HG03103 (cell line): ENCODE data around the gene GOLGA8J.
"Not testable (repeated sequence)": the region's sequence is repeated elsewhere in the genome, so short reads cannot be mapped to it uniquely, and the experiment has no call there.

ENCODE experiments used
- ATAC-seq: cut with Tn5 transposase; IDR thresholded peaks from one replicate; pipeline ENCODE4 v1.9.1; 2021; ENCODE audit warnings: low read depth; ENCODE audit not compliant: unreplicated experiment

The GOLGA8J gene

DNA sequence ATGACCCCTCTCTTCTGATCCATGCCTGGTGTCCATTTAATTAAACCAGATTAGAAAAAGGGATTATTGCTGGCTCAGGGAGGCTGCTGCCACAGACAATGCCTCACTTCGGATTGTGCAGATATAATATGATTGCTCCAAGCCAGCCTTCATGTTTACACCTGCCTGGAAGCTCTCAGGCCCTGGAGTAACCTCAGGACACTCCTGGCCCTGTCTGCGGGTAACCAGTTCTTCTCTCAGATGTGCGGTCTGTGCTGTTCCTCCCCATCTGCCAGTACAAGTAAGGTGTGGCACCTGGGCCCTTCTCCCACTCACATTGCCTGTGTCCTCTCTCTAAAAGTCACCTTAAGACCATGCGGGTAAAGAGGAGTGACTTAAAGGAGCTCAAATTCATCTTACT, 8.8 kb upstream of the GOLGA8J start:
- ATAC-seq: no peak

DNA sequence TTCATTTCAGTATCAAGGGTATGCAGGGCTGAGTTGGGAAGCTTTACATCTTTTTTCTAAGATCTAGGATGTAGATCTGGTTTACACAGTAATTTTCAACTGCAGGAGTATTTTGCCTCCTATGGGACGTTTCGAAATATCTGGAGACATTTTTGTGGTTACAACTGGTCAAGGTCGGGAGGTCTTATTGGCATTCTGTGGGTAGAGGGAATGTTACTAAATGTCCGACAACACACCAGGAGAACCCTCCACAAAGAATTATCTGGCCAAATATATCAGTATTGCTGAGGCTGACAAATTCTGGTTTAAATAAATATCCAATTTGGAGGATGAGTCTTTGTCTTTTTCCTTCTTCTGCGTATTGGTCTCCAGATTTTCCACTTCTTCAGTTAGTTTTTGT, 1.9 kb upstream of the GOLGA8J start:
- not testable (repeated sequence) for ATAC-seq

DNA sequence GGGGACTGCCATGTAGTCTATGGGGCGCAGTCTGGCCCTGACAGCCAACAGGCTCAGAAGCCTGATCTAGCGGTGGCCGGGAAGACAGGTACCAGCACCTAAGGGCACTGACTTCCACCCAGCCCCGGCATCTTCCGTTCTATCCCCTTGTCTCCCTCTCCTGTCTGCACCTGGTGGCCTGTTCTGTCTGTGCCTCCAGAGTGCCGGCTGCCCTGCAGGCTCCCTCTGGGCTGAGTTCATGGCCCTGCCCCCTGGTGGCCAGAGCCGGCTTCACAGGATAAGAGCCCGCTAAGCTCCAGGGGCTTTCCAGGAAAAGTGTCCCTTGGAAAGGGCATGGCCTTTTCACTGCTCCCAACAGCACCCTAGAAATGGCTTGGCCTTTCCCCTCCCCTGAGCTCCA, 15.1 kb downstream of the GOLGA8J start:
- ATAC-seq: not testable (repeated sequence)

DNA sequence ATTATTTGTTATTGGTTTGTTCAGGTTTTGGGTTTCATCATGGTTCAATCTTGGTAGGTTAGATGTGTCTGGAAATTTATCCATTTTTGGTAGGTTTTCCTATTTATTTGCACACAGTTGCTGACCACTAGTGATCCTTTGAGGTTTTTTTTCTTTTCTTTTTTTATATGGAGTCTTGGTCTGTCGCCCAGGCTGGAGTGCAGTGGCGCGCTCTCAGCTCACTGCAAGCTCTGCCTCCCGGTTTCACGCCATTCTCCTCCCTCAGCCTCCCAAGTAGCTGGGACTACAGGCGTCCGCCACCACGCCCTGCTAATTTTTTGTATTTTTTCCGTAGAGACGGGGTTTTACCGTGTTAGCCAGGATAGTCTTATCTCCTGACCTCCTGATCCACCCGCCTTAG, 20.1 kb downstream of the GOLGA8J start:
- ATAC-seq: not testable (repeated sequence)

DNA sequence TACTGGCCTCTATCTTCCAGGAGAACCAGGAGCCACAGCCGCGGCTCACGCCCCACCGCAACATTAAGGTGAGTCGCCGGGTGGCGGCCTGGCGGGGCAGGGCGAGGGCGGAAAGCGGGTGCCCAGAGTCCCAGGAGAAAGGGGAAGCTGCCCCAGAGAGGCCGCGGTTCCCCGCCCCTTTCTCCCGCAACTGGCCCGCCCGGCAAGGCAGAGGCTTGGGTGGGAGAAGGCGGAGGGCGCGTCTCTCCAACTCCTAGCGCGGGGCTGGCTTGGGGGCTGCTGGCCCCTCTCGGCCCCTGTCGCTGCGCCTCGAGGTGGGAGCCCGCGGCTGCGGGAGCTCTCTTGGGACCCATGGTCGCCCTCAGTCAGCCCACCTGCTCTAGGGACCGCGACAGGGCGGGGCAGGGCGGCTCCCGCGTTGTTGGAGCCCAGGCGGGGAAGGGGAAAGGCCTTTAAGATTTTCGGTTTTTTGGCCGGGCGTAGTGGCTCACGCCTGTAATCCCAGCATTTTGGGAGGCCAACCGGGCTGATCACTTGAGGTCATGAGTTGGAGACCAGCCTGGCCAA, 21.3 kb downstream of the GOLGA8J start:
- ATAC-seq: not testable (repeated sequence)

DNA sequence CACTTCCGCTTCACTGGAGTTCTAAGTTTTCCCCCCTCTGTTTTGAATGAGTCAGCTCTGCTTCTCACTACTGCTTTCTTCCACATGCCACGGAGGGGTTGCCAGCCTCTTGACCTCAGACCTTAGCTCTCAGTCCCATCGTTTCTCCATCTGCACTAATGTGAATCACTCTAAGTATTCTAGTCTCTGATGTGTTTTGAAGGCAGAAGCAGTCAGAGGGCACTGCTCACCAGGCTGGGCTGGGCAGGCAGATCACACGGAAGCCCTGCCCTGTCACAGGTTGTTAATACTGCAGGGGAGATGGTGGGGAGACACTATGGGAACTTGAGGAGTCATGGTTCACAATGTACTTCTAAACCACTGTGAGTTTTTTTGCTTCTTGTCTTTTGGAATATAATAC, 27.8 kb downstream of the GOLGA8J start:
- not testable (repeated sequence) for ATAC-seq

DNA sequence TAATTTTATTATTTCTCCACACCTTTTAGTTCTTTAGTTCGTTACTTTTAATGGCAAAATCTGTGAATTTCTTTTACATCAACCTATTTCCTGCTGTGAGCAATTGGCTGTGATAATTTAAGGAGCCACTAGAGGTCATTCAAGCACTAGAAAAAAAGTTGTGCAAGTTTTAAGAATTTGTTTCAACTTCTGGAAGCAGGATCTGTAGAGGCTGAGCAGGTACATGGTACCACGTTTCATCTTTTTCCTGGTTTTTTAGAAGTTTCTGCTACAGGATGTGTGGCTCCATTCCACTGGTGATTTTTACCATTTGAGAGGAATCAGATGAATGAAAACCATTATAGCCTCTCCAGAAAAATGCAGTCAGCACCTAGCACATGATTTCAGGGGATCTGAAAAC, 47.3 kb downstream of the GOLGA8J start:
- not testable (repeated sequence) for ATAC-seq

DNA sequence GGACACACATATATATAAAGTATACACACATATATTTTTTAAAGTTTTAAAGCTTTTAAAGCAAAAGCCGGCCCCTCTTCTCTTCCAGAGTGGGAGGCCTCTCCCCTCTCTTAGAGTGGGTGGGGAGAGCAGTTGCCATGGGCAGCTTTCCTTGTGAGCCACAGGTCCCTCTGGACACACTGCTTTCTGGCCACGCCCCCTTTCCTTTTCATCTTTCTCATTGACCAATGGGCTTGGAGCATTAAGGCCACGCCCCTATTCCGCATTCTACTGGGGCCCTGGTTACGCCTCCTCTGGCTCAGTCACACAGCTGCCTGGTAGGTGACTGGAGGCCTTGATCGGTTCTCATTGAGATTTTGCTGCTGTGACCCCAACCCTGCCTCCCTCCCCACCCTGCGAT, 52.0 kb downstream of the GOLGA8J start, which contains the start of gene GOLGA8T:
Gene GOLGA8T (plus strand): TSS at position 301 of the 400 bp plus-strand sequence. CDS start 98 bp downstream, at position 399.
- ATAC-seq: not testable (repeated sequence)
